BJ (cell line): Measurements from ENCODE around the gene POLR2L. TPM values are rescaled to one million over a fixed set of nuclear protein-coding genes. Genes with fewer than 3 reads are reported as not detected.

Source experiments
- CTCF ChIA-PET: fragments of 350-600 bp; formaldehyde crosslinking; extraction: SDS; loops from one replicate; lab custom pipeline; 2021; ENCODE audit warnings: antibody characterized with exemption, inconsistent platforms; lab: Yijun Ruan, JAX
- POLR2A ChIA-PET: fragments of 300-600 bp; sonication (Branson Sonifier 250); formaldehyde crosslinking; extraction: SDS; loops from one replicate; lab custom pipeline; 2021; ENCODE audit warnings: antibody characterized with exemption; lab: Charles Lee
- DNase-seq: peaks from one replicate; pipeline ENCODE4 v3.0.0-alpha.2; 2011; ENCODE audit warnings: low read depth
- H3K27me3 ChIP-seq: 2 replicates; pipeline ENCODE4 v1.6.0; 2011; ENCODE audit warnings: low read length; ENCODE audit not compliant: control insufficient read depth, insufficient read depth
- H3K36me3 ChIP-seq: 2 replicates; pipeline ENCODE4 v1.5.1; 2011; ENCODE audit warnings: low read length; ENCODE audit not compliant: control insufficient read depth, insufficient read depth
- H3K4me3 ChIP-seq: 2 replicates; pipeline ENCODE4 v1.5.1; 2011; ENCODE audit warnings: low read depth, mild to moderate bottlenecking, control low read depth, low read length
- polyA plus RNA-seq: library from polyadenylated mRNA; depleted of rRNA; stranded (reverse); fragments of >200 nt; gene quantifications from 2 replicates; pipeline ENCODE4 v1.2.3, GENCODE V29; 2011
- TF ChIP-seq, protein P1 (sequence below): IDR thresholded peaks from 2 replicates; pipeline ENCODE4 v1.5.1; 2011; ENCODE audit warnings: low read depth, mild to moderate bottlenecking, control low read depth, inconsistent platforms, low read length, moderate library complexity; ENCODE audit not compliant: insufficient read depth

Gene POLR2L
- polyA plus RNA-seq, 1 experiment: 734 TPM

DNA sequence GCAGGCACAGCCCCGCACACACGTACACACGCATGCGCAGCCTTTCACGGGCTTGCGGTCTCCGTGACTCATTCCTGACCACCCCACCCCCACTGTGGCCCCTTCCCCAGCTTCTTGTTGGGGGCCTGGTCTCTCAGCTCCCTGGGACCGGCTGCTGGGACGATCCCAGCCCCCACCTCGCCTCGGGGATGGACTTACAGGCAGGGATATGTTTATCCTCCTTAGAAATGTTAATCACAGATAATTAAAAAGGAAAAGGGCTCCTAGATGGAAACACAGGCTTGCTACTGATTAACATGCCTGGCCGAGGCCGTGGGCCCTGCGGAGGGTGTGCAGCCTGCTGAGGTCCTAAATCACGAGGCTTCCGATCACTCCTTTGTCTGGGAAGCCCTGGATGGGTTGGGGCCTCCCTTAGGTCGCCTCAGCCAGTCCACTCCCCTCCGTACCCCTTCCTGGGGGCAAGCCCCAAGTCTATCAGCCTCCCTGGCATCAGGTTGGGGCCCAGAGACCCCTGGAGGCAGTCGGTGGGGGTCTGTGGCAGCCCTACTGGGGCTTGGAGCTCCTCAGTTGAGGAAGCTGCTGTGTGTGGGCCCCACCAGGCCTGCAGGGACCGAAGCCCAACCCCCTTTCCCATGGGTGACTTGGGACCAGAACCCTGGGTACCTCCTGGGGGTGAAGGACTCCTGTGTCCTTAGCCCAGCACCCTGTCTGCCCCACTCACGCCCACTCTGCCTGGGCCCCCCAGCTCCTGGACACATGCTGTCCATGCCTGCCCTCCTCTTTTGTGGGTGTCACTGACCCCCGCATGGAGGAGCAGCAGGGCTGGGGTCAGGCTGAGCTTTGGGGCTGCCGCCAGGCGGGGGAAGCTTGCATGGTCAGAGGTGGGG is 20.9 kb upstream of the POLR2L start:
- ChIA-PET CTCF (no interaction called here), POLR2A (no interaction called here)
- DNase-seq: no peak
- Histone ChIP-seq H3K36me3 (peaks cover 20% of the 10 kb centered on the region), H3K27me3 (no peaks in the 10 kb centered on the region), H3K4me3 (no peak overlapping the region)
- TF ChIP-seq, protein P1, sequence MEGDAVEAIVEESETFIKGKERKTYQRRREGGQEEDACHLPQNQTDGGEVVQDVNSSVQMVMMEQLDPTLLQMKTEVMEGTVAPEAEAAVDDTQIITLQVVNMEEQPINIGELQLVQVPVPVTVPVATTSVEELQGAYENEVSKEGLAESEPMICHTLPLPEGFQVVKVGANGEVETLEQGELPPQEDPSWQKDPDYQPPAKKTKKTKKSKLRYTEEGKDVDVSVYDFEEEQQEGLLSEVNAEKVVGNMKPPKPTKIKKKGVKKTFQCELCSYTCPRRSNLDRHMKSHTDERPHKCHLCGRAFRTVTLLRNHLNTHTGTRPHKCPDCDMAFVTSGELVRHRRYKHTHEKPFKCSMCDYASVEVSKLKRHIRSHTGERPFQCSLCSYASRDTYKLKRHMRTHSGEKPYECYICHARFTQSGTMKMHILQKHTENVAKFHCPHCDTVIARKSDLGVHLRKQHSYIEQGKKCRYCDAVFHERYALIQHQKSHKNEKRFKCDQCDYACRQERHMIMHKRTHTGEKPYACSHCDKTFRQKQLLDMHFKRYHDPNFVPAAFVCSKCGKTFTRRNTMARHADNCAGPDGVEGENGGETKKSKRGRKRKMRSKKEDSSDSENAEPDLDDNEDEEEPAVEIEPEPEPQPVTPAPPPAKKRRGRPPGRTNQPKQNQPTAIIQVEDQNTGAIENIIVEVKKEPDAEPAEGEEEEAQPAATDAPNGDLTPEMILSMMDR: no peak

DNA sequence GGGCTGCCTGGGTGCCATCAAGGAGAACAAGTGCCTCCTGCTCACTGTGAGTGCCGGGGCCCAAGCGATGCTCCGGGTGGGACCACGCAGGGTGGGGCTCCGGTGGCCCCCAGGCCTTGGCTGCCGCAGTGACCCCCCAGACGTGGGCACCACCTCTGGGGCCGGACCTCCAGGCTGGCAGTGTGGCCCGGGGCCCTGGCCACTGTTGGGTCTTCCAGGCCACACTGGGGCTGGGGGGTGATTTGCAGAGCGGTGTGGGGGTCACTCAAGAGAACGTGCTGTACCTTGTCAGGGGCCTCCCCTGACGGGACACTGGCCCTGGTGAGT is 20.3 kb upstream of the POLR2L start:
- Histone ChIP-seq H3K27me3 (no peaks in the 10 kb centered on the region), H3K36me3 (peaks cover 20% of the 10 kb centered on the region), H3K4me3 (no peak overlapping the region)
- ChIA-PET CTCF (no interaction called here), POLR2A (no interaction called here)
- no peak for DNase-seq
- TF ChIP-seq, protein P1: no peak

DNA sequence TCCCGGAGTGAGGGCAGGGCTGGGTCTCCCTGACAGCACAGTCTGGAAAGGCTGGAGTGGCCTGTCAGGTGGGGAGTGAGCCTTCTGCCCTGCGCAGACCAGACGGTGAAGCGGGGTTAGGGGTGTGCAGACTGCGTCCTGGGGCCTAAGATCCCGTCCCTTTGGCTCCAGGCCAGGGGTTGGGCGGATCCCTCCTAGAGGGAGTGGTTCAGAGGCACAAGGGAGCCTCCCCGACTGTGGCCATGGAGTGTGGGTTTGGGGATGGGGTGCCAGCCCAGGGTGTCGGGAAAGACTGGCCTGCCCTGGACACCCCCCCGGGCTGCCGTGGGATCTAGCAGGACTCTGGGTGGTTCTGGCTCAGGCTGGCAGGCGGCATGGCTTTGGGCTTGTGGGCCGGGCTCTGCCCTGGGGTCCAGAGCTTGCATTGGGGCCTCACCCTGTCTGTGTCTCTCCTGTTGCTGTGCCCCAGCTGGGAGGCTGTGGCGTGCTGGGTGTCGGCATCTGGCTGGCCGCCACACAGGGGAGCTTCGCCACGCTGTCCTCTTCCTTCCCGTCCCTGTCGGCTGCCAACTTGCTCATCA is 19.8 kb upstream of the POLR2L start:
- POLR2A ChIA-PET: no interaction called here
- CTCF ChIA-PET: no interaction called here

DNA sequence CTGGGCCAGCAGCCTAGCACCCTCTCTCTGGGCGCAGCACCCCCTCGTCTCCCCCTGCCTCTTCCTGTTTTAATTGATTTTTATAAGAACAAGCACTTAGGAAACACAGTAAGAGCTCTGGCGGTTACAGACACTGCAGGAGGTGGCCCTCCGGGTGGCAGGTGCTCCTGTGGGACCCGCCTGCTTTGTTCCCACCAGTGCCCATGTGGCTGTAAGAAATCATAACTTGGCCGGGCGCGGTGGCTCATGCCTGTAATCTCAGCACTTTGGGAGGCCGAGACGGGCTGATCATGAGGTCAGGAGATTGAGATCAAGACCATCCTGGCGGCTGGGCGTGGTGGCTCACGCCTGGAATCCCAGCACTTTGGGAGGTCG is 18.8 kb upstream of the POLR2L start:
- H3K27me3 ChIP-seq: no peaks in the 10 kb centered on the region
- H3K4me3 ChIP-seq: no peak overlapping the region
- peaks cover 18% of the 10 kb centered on the region for H3K36me3 ChIP-seq
- DNase-seq: no peak
- CTCF ChIA-PET: interaction anchor here (1.5 kb wide), 1 partner anchor 17 kb away, joined by 4 read pairs; no protein-coding TSS in a partner anchor
- POLR2A ChIA-PET: no interaction called here
- TF ChIP-seq, protein P1: no peak

More for the DNA sequence above, 19.8 kb upstream of the POLR2L start:
- TF ChIP-seq, protein P1: no peak
- Histone ChIP-seq H3K36me3 (peaks cover 20% of the 10 kb centered on the region), H3K4me3 (no peak overlapping the region), H3K27me3 (no peaks in the 10 kb centered on the region)
- DNase-seq: no peak
